ENCODE data around the gene SPC24. TPM values are rescaled to one million over a fixed set of nuclear protein-coding genes. Genes with fewer than 3 reads are reported as not detected.
A peak's percentile ranks its signal among the peaks of the same experiment; 100 is the strongest.

SPC24 gene
- total RNA-seq, 4 donors from 2014 or later = 4.2 to 6.8 (median 5.7) TPM

GRCh38 chr19:11192957-11193939 is 37.7 kb upstream of the SPC24 start:
- peaks cover 0 to 60% of the 10 kb centered on the region in 2 donors for H3K36me3 ChIP-seq
- TF ChIP-seq CTCF (IDR thresholded peaks at IDR 0.05) = no peak
- TF ChIP-seq POLR2A (IDR thresholded peaks at IDR 0.05) = no peak
- no peak for TF ChIP-seq EP300 (IDR thresholded peaks at IDR 0.05)
- no peak for TF ChIP-seq POLR2AphosphoS5 (IDR thresholded peaks at IDR 0.05)
- H3K27me3 ChIP-seq = no peaks in the 10 kb centered on the region
- 51% methylated on average over 3 of the region's 68 CpGs; no CpG with 5 or more reads in 1 of the 2 donors for WGBS, 2 donors (ENCODE audit: low coverage in 1 of 2)
- ATAC-seq = no peak
- no peaks in the 10 kb centered on the region for H3K9me3 ChIP-seq
- peak overlapping the region; percentile 80 to 99 (median 96) for H3K27ac ChIP-seq
- peak overlapping the region; percentile 0 to 86 for H3K4me3 ChIP-seq
- H3K4me1 ChIP-seq = peaks cover 2 to 92% (median 56%) of the 10 kb centered on the region in 3 donors

- Histone ChIP-seq H3K27me3 (no peaks in the 10 kb centered on the region), H3K9me3 (no peaks in the 10 kb centered on the region), H3K27ac (peak overlapping the region; percentile 19 to 99 (median 96)), H3K4me1 (peaks cover 2 to 97% (median 52%) of the 10 kb centered on the region in 3 donors), H3K36me3 (peaks cover 0 to 73% of the 10 kb centered on the region in 2 donors), H3K4me3 (peak overlapping the region in 1 of 2 donors; percentile 86)
- 64 to 71% methylated on average over 2 to 5 of the region's 5 CpGs for whole genome bisulfite sequencing, 2 donors (ENCODE audit: low coverage in 1 of 2)
- TF ChIP-seq POLR2AphosphoS5 (IDR thresholded peaks at IDR 0.05) = no peak
- TF ChIP-seq POLR2A (IDR thresholded peaks at IDR 0.05) = no peak
- TF ChIP-seq EP300 (IDR thresholded peaks at IDR 0.05) = no peak
- TF ChIP-seq CTCF (IDR thresholded peaks at IDR 0.05) = no peak
- no peak for ATAC-seq
These were observed 36.4 kb upstream of the SPC24 start for GRCh38 chr19:11191934-11192333.

GRCh38 chr19:11191273-11191755 is 35.7 kb upstream of the SPC24 start:
- peak; percentile 78 for ATAC-seq
- Histone ChIP-seq H3K9me3 (no peaks in the 10 kb centered on the region), H3K27me3 (no peaks in the 10 kb centered on the region), H3K36me3 (peaks cover 0 to 79% of the 10 kb centered on the region in 2 donors), H3K4me3 (peak overlapping the region in 1 of 2 donors; percentile 86), H3K27ac (peak overlapping the region; percentile 19 to 99 (median 96)), H3K4me1 (peaks cover 2 to 100% (median 53%) of the 10 kb centered on the region in 3 donors)
- TF ChIP-seq POLR2AphosphoS5 (IDR thresholded peaks at IDR 0.05) (peak; percentile 91), POLR2A (IDR thresholded peaks at IDR 0.05) (peak in 1 of 2 donors; percentile 31), EP300 (IDR thresholded peaks at IDR 0.05) (no peak)
- 0% methylated on average over 2 of the region's 8 CpGs; no CpG with 5 or more reads in 1 of the 2 donors for WGBS, 2 donors (ENCODE audit: low coverage in 1 of 2)

GRCh38 chr19:11190501-11190900 is 34.9 kb upstream of the SPC24 start:
- Histone ChIP-seq H3K4me1 (peaks cover 2 to 100% (median 57%) of the 10 kb centered on the region in 3 donors), H3K27ac (peak overlapping the region; percentile 19 to 99 (median 96)), H3K27me3 (no peaks in the 10 kb centered on the region), H3K9me3 (no peaks in the 10 kb centered on the region), H3K4me3 (peak overlapping the region in 1 of 2 donors; percentile 86), H3K36me3 (peaks cover 0 to 87% of the 10 kb centered on the region in 2 donors)
- WGBS, 2 donors (ENCODE audit: low coverage in 1 of 2) = 45 to 71% methylated on average over 4 to 6 of the region's 8 CpGs
- TF ChIP-seq POLR2AphosphoS5 (IDR thresholded peaks at IDR 0.05) = no peak
- TF ChIP-seq POLR2A (IDR thresholded peaks at IDR 0.05) = no peak
- no peak for TF ChIP-seq EP300 (IDR thresholded peaks at IDR 0.05)
- no peak for TF ChIP-seq CTCF (IDR thresholded peaks at IDR 0.05)
- no peak for ATAC-seq

- peak overlapping the region; percentile 19 to 96 (median 90) for H3K27ac ChIP-seq
- peaks cover 0 to 87% of the 10 kb centered on the region in 2 donors for H3K36me3 ChIP-seq
- 71 to 72% methylated on average over 6 to 9 of the region's 9 CpGs for WGBS, 2 donors (ENCODE audit: low coverage in 1 of 2)
- no peak for ATAC-seq
- TF ChIP-seq EP300 (IDR thresholded peaks at IDR 0.05) = no peak
- no peak for TF ChIP-seq POLR2AphosphoS5 (IDR thresholded peaks at IDR 0.05)
- TF ChIP-seq CTCF (IDR thresholded peaks at IDR 0.05) = no peak
- no peak for TF ChIP-seq POLR2A (IDR thresholded peaks at IDR 0.05)
- no peaks in the 10 kb centered on the region for H3K9me3 ChIP-seq
- no peaks in the 10 kb centered on the region for H3K27me3 ChIP-seq
- no peak overlapping the region for H3K4me3 ChIP-seq
- peaks cover 6 to 98% (median 42%) of the 10 kb centered on the region in 3 donors for H3K4me1 ChIP-seq
These were observed 31.9 kb upstream of the SPC24 start for GRCh38 chr19:11187441-11187840.

Measured in gastroesophageal sphincter (tissue), 4 donors.